ENCODE data around the gene TMEM19.

The TMEM19 gene

DNA sequence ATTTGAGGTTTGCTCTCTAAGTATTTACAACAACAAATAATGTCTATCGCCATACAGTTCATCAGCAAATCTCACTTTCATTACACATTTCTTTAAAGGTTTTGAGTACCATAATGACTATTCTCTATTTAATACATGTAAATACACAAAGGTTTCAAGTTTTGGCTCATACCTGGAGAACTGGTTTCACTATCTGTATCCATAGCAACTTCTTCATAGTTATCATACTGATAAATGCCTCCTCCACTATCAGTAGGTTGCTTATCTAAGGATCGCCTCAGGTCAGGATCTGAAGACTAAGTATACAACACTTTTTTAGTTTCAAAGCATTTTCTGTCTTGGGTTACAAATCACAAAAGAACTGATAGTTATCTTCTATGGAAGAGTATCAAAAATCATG is 43.6 kb upstream of the TMEM19 start:
- peaks cover 13% of the 10 kb centered on the region for H3K79me2 ChIP-seq (ENCODE audit: control insufficient read depth, low read length)
- H3K4me2 ChIP-seq (ENCODE audit: low read length): no peak overlapping the region
- no peaks in the 10 kb centered on the region for H3K9me3 ChIP-seq (ENCODE audit: control insufficient read depth, insufficient read depth, low read length)
- H3K4me3 ChIP-seq (ENCODE audit: low read length): no peak overlapping the region
- H3F3A ChIP-seq (ENCODE audit: control insufficient read depth, insufficient read depth): peaks cover 12% of the 10 kb centered on the region
- peaks cover 9% of the 10 kb centered on the region for H3K4me1 ChIP-seq (ENCODE audit: control insufficient read depth, low read length)
- no peak for TF ChIP-seq EZH2phosphoT487 (IDR thresholded peaks at IDR 0.05; ENCODE audit: borderline replicate concordance, low read length)
- TF ChIP-seq, protein P1, sequence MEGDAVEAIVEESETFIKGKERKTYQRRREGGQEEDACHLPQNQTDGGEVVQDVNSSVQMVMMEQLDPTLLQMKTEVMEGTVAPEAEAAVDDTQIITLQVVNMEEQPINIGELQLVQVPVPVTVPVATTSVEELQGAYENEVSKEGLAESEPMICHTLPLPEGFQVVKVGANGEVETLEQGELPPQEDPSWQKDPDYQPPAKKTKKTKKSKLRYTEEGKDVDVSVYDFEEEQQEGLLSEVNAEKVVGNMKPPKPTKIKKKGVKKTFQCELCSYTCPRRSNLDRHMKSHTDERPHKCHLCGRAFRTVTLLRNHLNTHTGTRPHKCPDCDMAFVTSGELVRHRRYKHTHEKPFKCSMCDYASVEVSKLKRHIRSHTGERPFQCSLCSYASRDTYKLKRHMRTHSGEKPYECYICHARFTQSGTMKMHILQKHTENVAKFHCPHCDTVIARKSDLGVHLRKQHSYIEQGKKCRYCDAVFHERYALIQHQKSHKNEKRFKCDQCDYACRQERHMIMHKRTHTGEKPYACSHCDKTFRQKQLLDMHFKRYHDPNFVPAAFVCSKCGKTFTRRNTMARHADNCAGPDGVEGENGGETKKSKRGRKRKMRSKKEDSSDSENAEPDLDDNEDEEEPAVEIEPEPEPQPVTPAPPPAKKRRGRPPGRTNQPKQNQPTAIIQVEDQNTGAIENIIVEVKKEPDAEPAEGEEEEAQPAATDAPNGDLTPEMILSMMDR (IDR thresholded peaks at IDR 0.05; ENCODE audit: low read depth, low read length, poor library complexity, severe bottlenecking): no peak
- peaks cover 93% of the 10 kb centered on the region for H3K36me3 ChIP-seq (ENCODE audit: control insufficient read depth, low read length)
- H3K9me2 ChIP-seq (replicated peaks; ENCODE audit: control insufficient read depth, low read length): no peaks in the 10 kb centered on the region
- no peaks in the 10 kb centered on the region for H4K20me1 ChIP-seq (ENCODE audit: control insufficient read depth, insufficient read depth, low read depth, low read length)
- H3K27ac ChIP-seq (ENCODE audit: low read depth, low read length): no peak overlapping the region
- no peaks in the 10 kb centered on the region for H3K27me3 ChIP-seq (ENCODE audit: control insufficient read depth, low read length)

DNA sequence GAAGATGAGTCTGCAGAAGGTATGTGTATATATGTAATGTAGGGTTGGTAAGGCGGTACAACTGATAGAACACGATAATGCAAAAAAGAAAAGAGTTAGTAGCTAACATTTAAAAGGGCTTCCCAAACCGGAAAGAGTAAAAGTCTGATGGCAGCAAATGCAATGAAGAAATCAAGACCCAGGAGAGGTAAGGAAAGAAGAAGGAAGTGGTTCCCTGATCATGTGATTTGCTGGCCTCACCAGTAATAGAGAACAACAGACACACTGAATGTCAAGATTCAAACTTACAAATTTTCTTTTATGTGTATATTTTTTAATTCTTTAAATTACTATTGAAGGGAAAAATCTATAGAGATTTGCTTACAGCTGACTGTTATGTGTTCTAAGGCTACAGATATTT is 40.6 kb upstream of the TMEM19 start:
- Histone ChIP-seq H3K27ac (ENCODE audit: low read depth, low read length) (no peak overlapping the region), H3F3A (ENCODE audit: control insufficient read depth, insufficient read depth) (peaks cover 3% of the 10 kb centered on the region), H3K27me3 (ENCODE audit: control insufficient read depth, low read length) (no peaks in the 10 kb centered on the region), H3K9me2 (replicated peaks; ENCODE audit: control insufficient read depth, low read length) (no peaks in the 10 kb centered on the region), H3K9me3 (ENCODE audit: control insufficient read depth, insufficient read depth, low read length) (no peaks in the 10 kb centered on the region), H3K4me1 (ENCODE audit: control insufficient read depth, low read length) (no peaks in the 10 kb centered on the region), H3K4me2 (ENCODE audit: low read length) (no peak overlapping the region), H3K4me3 (ENCODE audit: low read length) (no peak overlapping the region), H4K20me1 (ENCODE audit: control insufficient read depth, insufficient read depth, low read depth, low read length) (no peaks in the 10 kb centered on the region), H3K79me2 (ENCODE audit: control insufficient read depth, low read length) (peaks cover 37% of the 10 kb centered on the region), H3K36me3 (ENCODE audit: control insufficient read depth, low read length) (peaks cover 87% of the 10 kb centered on the region)
- no peak for TF ChIP-seq EZH2phosphoT487 (IDR thresholded peaks at IDR 0.05; ENCODE audit: borderline replicate concordance, low read length)
- TF ChIP-seq, protein P1 (IDR thresholded peaks at IDR 0.05; ENCODE audit: low read depth, low read length, poor library complexity, severe bottlenecking): no peak

DNA sequence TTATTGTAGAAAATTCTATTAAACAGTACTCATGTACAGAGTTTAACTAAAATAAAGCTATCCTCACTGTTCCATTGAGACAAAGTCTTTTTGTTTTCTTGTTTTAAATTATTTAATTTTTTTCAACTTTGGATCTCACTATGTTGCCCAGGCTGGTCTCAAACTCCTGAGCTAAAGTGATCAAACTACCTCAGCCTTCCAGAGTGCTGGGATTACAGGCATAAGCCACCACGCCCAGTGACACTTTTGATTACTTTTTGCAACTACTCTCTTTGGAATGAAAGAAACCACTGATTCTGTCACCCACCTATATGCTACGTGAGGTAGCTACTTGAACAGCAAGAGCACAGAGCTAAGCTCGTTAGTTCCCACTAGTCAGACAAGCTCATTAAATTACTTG is 39.4 kb upstream of the TMEM19 start:
- H3K4me2 ChIP-seq (ENCODE audit: low read length): no peak overlapping the region
- peaks cover 3% of the 10 kb centered on the region for H3F3A ChIP-seq (ENCODE audit: control insufficient read depth, insufficient read depth)
- no peaks in the 10 kb centered on the region for H3K4me1 ChIP-seq (ENCODE audit: control insufficient read depth, low read length)
- H3K79me2 ChIP-seq (ENCODE audit: control insufficient read depth, low read length): peaks cover 49% of the 10 kb centered on the region
- no peak overlapping the region for H3K27ac ChIP-seq (ENCODE audit: low read depth, low read length)
- TF ChIP-seq EZH2phosphoT487 (IDR thresholded peaks at IDR 0.05; ENCODE audit: borderline replicate concordance, low read length): no peak
- TF ChIP-seq, protein P1 (IDR thresholded peaks at IDR 0.05; ENCODE audit: low read depth, low read length, poor library complexity, severe bottlenecking): no peak
- no peaks in the 10 kb centered on the region for H3K9me2 ChIP-seq (replicated peaks; ENCODE audit: control insufficient read depth, low read length)
- H3K4me3 ChIP-seq (ENCODE audit: low read length): no peak overlapping the region
- no peaks in the 10 kb centered on the region for H3K9me3 ChIP-seq (ENCODE audit: control insufficient read depth, insufficient read depth, low read length)
- no peaks in the 10 kb centered on the region for H3K27me3 ChIP-seq (ENCODE audit: control insufficient read depth, low read length)
- H3K36me3 ChIP-seq (ENCODE audit: control insufficient read depth, low read length): peaks cover 89% of the 10 kb centered on the region
- H4K20me1 ChIP-seq (ENCODE audit: control insufficient read depth, insufficient read depth, low read depth, low read length): no peaks in the 10 kb centered on the region
